ENCODE data around the gene GP1BB. TPM values are rescaled to one million over a fixed set of nuclear protein-coding genes. Genes with fewer than 3 reads are reported as not detected.

The GP1BB gene
- total RNA-seq (2021; ENCODE audit: unreplicated experiment) (3.6 TPM), Bru-seq, nascent RNA (not detected), BruChase-seq, experiment 1, labeled RNA remaining after a 2-hour chase (percentile 45 among the genes with signal in this experiment), BruChase-seq, experiment 2, labeled RNA remaining after a 6-hour chase (percentile 46 among the genes with signal in this experiment)
- polyA plus RNA-seq (2012; ENCODE audit: insufficient read length): 10.1 TPM
- long read RNA-seq, partial matches to known transcripts: 0 of 3 reads
- long read RNA-seq, other reads (novel, unspliced or antisense): 0 of 3 reads

DNA sequence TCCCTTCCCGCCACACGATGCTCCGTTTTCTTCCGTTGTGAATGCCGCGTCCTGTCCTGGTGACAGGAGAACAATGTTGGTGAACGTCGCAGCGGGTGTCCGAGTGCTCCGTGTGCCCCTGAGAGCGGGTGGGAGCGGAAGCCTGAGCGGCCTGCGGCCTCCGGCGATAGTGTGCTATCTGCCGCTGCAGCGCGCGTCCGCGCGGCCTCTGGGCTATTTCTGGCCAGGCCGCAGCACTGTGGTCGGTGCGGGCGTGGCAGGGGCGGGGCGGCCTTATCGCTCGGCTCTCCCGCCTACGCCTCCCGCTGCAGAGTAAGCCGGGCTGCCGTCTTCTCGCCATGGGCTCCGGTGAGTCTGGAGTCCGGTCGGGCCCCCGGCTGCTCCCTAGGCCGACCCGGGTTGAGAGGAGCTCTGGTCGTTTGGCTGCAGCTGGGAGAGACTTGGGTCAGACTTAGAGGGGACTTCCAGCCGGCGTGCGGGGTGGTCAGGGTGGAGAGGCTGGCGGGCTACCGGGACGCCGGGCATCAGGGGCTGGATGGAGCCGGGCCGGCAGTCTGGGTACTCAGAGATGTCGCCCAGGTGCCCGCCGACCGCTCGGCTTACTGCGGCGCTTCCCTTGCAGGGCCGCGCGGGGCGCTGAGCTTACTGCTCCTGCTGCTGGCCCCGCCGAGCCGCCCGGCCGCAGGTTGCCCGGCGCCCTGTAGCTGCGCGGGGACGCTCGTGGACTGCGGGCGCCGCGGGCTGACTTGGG, at the start of gene GP1BB:
Gene GP1BB (plus strand): TSS at position 308 of the 751 bp plus-strand sequence. CDS start 31 bp downstream, at position 339.
- ChIA-PET CTCF (interaction anchor here (0.5 to 0.7 kb wide), 5 partner anchors 11 to 290 kb away, joined by 3 to 11 read pairs (median 4); no protein-coding TSS in a partner anchor), POLR2A (interaction anchor here (0.5 kb wide), 1 partner anchor 38 kb away, joined by 3 read pairs; no protein-coding TSS in a partner anchor)
- 0 out of 2 replicates have a peak, but pooled peaks cover 3% of the 10 kb centered on the region for H3K4me1 ChIP-seq (ENCODE audit: control insufficient read depth, insufficient read depth, low read length)
- ATAC-seq (peak; percentile 75), DNase-seq (ENCODE audit: low read depth, low spot score) (no peak)
- BruUV-seq (replicated peaks): no TSS peak
- no peaks in the 10 kb centered on the region for H3K9me3 ChIP-seq (ENCODE audit: control insufficient read depth, insufficient read depth, low read depth, low read length)
- intact Hi-C loops (cut with micrococcal nuclease; ENCODE audit: unreplicated experiment): no loop called here
- H3K4me3 ChIP-seq (ENCODE audit: low read depth in 2 of 2, low read length in 2 of 2): peak within 1 kb of the TSS; percentile 11 to 26; a peak in 1 of 4 replicates
- TF ChIP-seq SIN3A (IDR thresholded peaks at IDR 0.05; ENCODE audit: borderline replicate concordance, insufficient read depth, low read depth, low read length): no peak
- TF ChIP-seq, protein P1, sequence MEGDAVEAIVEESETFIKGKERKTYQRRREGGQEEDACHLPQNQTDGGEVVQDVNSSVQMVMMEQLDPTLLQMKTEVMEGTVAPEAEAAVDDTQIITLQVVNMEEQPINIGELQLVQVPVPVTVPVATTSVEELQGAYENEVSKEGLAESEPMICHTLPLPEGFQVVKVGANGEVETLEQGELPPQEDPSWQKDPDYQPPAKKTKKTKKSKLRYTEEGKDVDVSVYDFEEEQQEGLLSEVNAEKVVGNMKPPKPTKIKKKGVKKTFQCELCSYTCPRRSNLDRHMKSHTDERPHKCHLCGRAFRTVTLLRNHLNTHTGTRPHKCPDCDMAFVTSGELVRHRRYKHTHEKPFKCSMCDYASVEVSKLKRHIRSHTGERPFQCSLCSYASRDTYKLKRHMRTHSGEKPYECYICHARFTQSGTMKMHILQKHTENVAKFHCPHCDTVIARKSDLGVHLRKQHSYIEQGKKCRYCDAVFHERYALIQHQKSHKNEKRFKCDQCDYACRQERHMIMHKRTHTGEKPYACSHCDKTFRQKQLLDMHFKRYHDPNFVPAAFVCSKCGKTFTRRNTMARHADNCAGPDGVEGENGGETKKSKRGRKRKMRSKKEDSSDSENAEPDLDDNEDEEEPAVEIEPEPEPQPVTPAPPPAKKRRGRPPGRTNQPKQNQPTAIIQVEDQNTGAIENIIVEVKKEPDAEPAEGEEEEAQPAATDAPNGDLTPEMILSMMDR (IDR thresholded peaks at IDR 0.05): no peak
- TF ChIP-seq POLR2AphosphoS5 (IDR thresholded peaks at IDR 0.05; ENCODE audit: low read depth, low read length): no peak
- TF ChIP-seq TCF7L2 (IDR thresholded peaks at IDR 0.05; ENCODE audit: low read depth, low read length): no peak
- TF ChIP-seq, protein P2, sequence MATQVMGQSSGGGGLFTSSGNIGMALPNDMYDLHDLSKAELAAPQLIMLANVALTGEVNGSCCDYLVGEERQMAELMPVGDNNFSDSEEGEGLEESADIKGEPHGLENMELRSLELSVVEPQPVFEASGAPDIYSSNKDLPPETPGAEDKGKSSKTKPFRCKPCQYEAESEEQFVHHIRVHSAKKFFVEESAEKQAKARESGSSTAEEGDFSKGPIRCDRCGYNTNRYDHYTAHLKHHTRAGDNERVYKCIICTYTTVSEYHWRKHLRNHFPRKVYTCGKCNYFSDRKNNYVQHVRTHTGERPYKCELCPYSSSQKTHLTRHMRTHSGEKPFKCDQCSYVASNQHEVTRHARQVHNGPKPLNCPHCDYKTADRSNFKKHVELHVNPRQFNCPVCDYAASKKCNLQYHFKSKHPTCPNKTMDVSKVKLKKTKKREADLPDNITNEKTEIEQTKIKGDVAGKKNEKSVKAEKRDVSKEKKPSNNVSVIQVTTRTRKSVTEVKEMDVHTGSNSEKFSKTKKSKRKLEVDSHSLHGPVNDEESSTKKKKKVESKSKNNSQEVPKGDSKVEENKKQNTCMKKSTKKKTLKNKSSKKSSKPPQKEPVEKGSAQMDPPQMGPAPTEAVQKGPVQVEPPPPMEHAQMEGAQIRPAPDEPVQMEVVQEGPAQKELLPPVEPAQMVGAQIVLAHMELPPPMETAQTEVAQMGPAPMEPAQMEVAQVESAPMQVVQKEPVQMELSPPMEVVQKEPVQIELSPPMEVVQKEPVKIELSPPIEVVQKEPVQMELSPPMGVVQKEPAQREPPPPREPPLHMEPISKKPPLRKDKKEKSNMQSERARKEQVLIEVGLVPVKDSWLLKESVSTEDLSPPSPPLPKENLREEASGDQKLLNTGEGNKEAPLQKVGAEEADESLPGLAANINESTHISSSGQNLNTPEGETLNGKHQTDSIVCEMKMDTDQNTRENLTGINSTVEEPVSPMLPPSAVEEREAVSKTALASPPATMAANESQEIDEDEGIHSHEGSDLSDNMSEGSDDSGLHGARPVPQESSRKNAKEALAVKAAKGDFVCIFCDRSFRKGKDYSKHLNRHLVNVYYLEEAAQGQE (IDR thresholded peaks at IDR 0.05; ENCODE audit: insufficient read depth in 1 of 2, low read depth in 2 of 2, low read length in 1 of 2): no peak
- H3K27me3 ChIP-seq (ENCODE audit: control insufficient read depth, insufficient read depth, low read length): no peaks in the 10 kb centered on the region
- no peak within 1 kb of the TSS for H3K27ac ChIP-seq (ENCODE audit: low read length)
- H3K36me3 ChIP-seq (ENCODE audit: control insufficient read depth, insufficient read depth, low read length): no peaks in the 10 kb centered on the region
- in situ Hi-C loops (cut with HindIII; ENCODE audit: low pct_unique_long_range_greater_than_20kb, low sequenced_read_pairs): no loop called here

DNA sequence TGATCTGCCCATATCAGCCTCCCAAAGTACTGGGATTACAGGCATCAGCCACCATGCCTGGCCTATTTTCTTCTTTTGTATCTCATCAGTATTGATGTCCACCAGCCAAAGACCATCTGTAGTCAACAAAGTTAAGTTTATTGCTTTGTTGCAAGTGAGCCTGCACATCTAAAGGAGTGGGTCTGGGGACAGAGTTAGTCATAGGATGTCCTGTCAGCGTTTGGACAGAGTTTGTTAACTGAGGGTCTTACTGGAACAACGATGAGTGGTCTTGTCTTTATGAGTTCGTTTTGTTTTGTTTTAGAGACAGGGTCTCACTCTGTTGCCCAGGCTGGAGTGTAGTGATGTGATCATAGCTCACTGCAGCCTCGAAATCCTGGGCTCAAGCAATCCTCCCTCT, 49.7 kb upstream of the GP1BB start:
- no peak for DNase-seq (ENCODE audit: low read depth, low spot score)
- TF ChIP-seq POLR2AphosphoS5 (IDR thresholded peaks at IDR 0.05; ENCODE audit: low read depth, low read length) (no peak), SIN3A (IDR thresholded peaks at IDR 0.05; ENCODE audit: borderline replicate concordance, insufficient read depth, low read depth, low read length) (no peak), TCF7L2 (IDR thresholded peaks at IDR 0.05; ENCODE audit: low read depth, low read length) (no peak)
- TF ChIP-seq, protein P2 (IDR thresholded peaks at IDR 0.05; ENCODE audit: insufficient read depth in 1 of 2, low read depth in 2 of 2, low read length in 1 of 2): no peak
- TF ChIP-seq, protein P1 (IDR thresholded peaks at IDR 0.05): no peak
- no peaks in the 10 kb centered on the region for H3K9me3 ChIP-seq (ENCODE audit: control insufficient read depth, insufficient read depth, low read depth, low read length)
- no peak overlapping the region for H3K27ac ChIP-seq (ENCODE audit: low read length)
- H3K4me3 ChIP-seq (ENCODE audit: low read depth in 2 of 2, low read length in 2 of 2): no peak overlapping the region
- H3K4me1 ChIP-seq (ENCODE audit: control insufficient read depth, insufficient read depth, low read length): no peaks in the 10 kb centered on the region
- ChIA-PET POLR2A (no interaction called here), CTCF (interaction anchor here (0.9 kb wide), 1 partner anchor 16 kb away, joined by 3 read pairs; no protein-coding TSS in a partner anchor)
- H3K27me3 ChIP-seq (ENCODE audit: control insufficient read depth, insufficient read depth, low read length): no peaks in the 10 kb centered on the region
- in situ Hi-C loops (cut with HindIII; ENCODE audit: low pct_unique_long_range_greater_than_20kb, low sequenced_read_pairs) (no loop called here), intact Hi-C loops (cut with micrococcal nuclease; ENCODE audit: unreplicated experiment) (no loop called here)
- no peak for ATAC-seq
- BruUV-seq (replicated peaks): no TSS peak
- no peaks in the 10 kb centered on the region for H3K36me3 ChIP-seq (ENCODE audit: control insufficient read depth, insufficient read depth, low read length)
